Panc1 (cell line): ENCODE data around the gene ARHGEF10L. TPM values are rescaled to one million over a fixed set of nuclear protein-coding genes. Genes with fewer than 3 reads are reported as not detected.

ENCODE experiments used
- ATAC-seq: fragments of 200-7000 bp; cut with Tn5 transposase; 2 replicates; pipeline ENCODE4 v1.9.1; 2020; ENCODE audit warnings: mild to moderate bottlenecking, moderate library complexity
- BruUV-seq: library from RNA; stranded (reverse); fragments of 400-500 nt; replicated peaks from 2 replicates; lab custom pipeline; 2021; lab: Mats Ljungman, UMichigan
- CTCF ChIA-PET: fragments of 300-600 bp; sonication (Branson Sonifier 250); formaldehyde crosslinking; loops from one replicate; lab custom pipeline; 2022; ENCODE audit warnings: antibody characterized with exemption; lab: Charles Lee
- POLR2A ChIA-PET: fragments of 300-600 bp; sonication (Branson Sonifier 250); formaldehyde crosslinking; loops from one replicate; lab custom pipeline; 2022; ENCODE audit warnings: antibody characterized with exemption; lab: Charles Lee
- DNase-seq: peaks from one replicate; pipeline ENCODE4 v3.0.0-alpha.2; 2010; ENCODE audit warnings: low read depth, low spot score
- H3K27ac ChIP-seq: 2 replicates; pipeline ENCODE4 v1.5.1; 2011; ENCODE audit warnings: mild to moderate bottlenecking, low read length, inconsistent platforms
- H3K27me3 ChIP-seq: fragments of 200-500 bp; sonication (Bioruptor generic); 2 replicates; pipeline ENCODE4 v1.6.0; 2014; ENCODE audit warnings: low read length, inconsistent platforms; ENCODE audit not compliant: control insufficient read depth, insufficient read depth
- H3K36me3 ChIP-seq: fragments of 200-500 bp; sonication (Bioruptor generic); 2 replicates; pipeline ENCODE4 v1.5.1; 2014; ENCODE audit warnings: inconsistent platforms, mild to moderate bottlenecking, low read length, moderate library complexity; ENCODE audit not compliant: control insufficient read depth, insufficient read depth
- H3K4me1 ChIP-seq: 2 replicates; pipeline ENCODE4 v1.5.1; 2011; ENCODE audit warnings: inconsistent platforms, mild to moderate bottlenecking, low read length, moderate library complexity; ENCODE audit not compliant: control insufficient read depth, insufficient read depth
- H3K4me3 ChIP-seq, 2 experiments: 2 replicates each; pipeline ENCODE4 v1.5.1; 2011 to 2012; ENCODE audit warnings: low read depth in 2 of 2, low read length in 2 of 2, mild to moderate bottlenecking in 2 of 2, inconsistent platforms in 1 of 2, moderate library complexity in 1 of 2
- H3K9me3 ChIP-seq: fragments of 200-500 bp; sonication (Bioruptor generic); 2 replicates; pipeline ENCODE4 v1.5.1; 2014; ENCODE audit warnings: low read depth, mild to moderate bottlenecking, inconsistent platforms, low read length, moderate library complexity; ENCODE audit not compliant: control insufficient read depth, insufficient read depth
- POLR2AphosphoS5 ChIP-seq: IDR thresholded peaks from 2 replicates; pipeline ENCODE4 v1.6.1; 2012; ENCODE audit warnings: mild to moderate bottlenecking, low read depth, low read length, moderate library complexity
- SIN3A ChIP-seq: IDR thresholded peaks from 2 replicates; pipeline ENCODE4 v1.6.1; 2012; ENCODE audit warnings: low read depth, mild to moderate bottlenecking, low read length, moderate library complexity, borderline replicate concordance; ENCODE audit not compliant: insufficient read depth
- TCF7L2 ChIP-seq: IDR thresholded peaks from 2 replicates; pipeline ENCODE4 v1.6.1; 2011; ENCODE audit warnings: mild to moderate bottlenecking, low read depth, low read length, inconsistent platforms
- in situ Hi-C: cut with HindIII; loops from 2 replicates; pipeline ENCODE4 v1.10.0; 2016; ENCODE audit warnings: low sequenced_read_pairs, low pct_unique_long_range_greater_than_20kb
- intact Hi-C: fragments of 100-400 bp; cut with micrococcal nuclease; formaldehyde crosslinking; loops from one replicate; pipeline ENCODE4 v1.10.0; 2022; ENCODE audit not compliant: unreplicated experiment
- total RNA-seq: library from RNA; stranded (reverse); gene quantifications from one replicate; pipeline ENCODE4 v1.2.1, GENCODE V29; 2021; ENCODE audit not compliant: unreplicated experiment
- TF ChIP-seq, protein P1 (sequence below): fragments of 450-650 bp; IDR thresholded peaks from 2 replicates; pipeline ENCODE4 v1.5.1; 2017; ENCODE audit warnings: mild to moderate bottlenecking
- TF ChIP-seq, protein P2 (sequence below), 2 experiments: IDR thresholded peaks; 2 replicates each; pipeline ENCODE4 v1.6.1; 2011 to 2012; ENCODE audit warnings: low read depth in 2 of 2, control low read depth in 1 of 2, low read length in 1 of 2, mild to moderate bottlenecking in 1 of 2, moderate library complexity in 1 of 2; ENCODE audit not compliant: insufficient read depth in 1 of 2

ARHGEF10L gene
- total RNA-seq, 1 experiment from 2014 or later = 5.9 TPM

DNA sequence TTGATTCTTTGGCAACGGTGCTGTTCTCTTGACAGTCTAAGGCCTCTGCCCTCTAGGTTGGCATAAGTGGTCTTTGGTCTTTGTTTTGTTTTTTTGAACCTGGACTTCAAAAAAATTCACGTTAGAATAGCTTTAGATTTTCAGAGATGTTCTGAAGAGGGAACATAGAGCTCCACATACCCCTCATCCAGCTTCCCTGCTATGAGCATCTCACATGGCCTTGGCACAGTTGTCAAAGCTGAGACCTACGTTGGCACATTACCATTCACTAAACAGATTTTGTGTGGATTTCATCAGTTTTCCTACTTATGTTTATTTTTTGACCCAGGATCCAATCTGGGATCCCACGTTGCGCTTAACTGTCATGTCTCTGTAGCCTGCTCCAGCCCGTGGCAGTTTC lies 60.8 kb downstream of the ARHGEF10L start:
- Histone ChIP-seq H3K4me1 (peaks cover 15% of the 10 kb centered on the region), H3K9me3 (no peaks in the 10 kb centered on the region), H3K4me3 (no peak overlapping the region), H3K36me3 (no peaks in the 10 kb centered on the region), H3K27ac (no peak overlapping the region), H3K27me3 (no peaks in the 10 kb centered on the region)
- ATAC-seq = no peak
- ChIA-PET CTCF (no interaction called here), POLR2A (no interaction called here)
- intact Hi-C loops = no loop called here
- in situ Hi-C loops = no loop called here
- TF ChIP-seq SIN3A (no peak), TCF7L2 (no peak), POLR2AphosphoS5 (no peak)
- TF ChIP-seq, protein P1, sequence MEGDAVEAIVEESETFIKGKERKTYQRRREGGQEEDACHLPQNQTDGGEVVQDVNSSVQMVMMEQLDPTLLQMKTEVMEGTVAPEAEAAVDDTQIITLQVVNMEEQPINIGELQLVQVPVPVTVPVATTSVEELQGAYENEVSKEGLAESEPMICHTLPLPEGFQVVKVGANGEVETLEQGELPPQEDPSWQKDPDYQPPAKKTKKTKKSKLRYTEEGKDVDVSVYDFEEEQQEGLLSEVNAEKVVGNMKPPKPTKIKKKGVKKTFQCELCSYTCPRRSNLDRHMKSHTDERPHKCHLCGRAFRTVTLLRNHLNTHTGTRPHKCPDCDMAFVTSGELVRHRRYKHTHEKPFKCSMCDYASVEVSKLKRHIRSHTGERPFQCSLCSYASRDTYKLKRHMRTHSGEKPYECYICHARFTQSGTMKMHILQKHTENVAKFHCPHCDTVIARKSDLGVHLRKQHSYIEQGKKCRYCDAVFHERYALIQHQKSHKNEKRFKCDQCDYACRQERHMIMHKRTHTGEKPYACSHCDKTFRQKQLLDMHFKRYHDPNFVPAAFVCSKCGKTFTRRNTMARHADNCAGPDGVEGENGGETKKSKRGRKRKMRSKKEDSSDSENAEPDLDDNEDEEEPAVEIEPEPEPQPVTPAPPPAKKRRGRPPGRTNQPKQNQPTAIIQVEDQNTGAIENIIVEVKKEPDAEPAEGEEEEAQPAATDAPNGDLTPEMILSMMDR = no peak
- DNase-seq = no peak
- no TSS peak for BruUV-seq

DNA sequence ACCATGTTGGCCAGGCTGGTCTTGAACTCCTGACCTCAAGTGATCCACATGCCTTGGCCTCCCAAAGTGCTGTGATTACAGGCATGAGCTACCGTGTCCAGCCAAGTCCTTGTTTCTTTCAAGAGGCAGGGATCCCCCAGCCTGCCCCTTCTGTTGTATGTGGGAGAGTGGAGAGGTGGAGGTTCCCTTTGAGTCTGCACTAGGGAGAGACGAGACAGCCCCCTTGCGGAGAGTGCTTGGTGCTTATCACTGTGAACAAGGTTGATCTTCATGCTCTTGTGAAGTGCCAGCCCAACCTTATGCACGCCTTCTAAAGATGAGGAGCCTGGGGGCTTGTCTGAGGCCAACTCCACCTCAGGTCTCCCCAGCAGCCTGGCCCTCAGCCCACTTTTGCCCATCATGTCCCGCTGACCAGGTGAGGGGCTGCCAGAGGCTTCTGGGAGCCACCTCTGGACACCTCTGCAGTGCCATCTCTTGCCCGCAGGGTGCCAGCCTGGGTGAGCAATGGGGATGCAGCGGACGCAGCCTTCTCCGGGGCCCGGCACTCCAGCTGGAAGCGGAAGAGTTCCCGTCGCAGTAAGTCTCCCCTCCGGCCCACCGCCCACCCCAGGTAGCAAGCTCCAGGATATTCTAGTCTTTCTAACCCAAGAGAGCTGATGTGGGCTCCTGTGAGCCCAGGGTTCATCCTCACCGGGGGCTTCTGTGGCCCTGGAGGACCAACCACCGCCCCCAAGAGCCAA lies 62.3 kb downstream of the ARHGEF10L start:
- intact Hi-C loops = no loop called here
- ChIA-PET CTCF (no interaction called here), POLR2A (interaction anchor here (0.7 kb wide), 1 partner anchor 50 kb away, joined by 3 read pairs; no protein-coding TSS in a partner anchor)
- no peak for DNase-seq
- Histone ChIP-seq H3K27ac (no peak overlapping the region), H3K9me3 (no peaks in the 10 kb centered on the region), H3K4me1 (peaks cover 10% of the 10 kb centered on the region; the same call in 1 of the 2 replicates), H3K4me3 (no peak overlapping the region), H3K27me3 (no peaks in the 10 kb centered on the region), H3K36me3 (no peaks in the 10 kb centered on the region)
- no peak for TF ChIP-seq POLR2AphosphoS5
- no peak for TF ChIP-seq SIN3A
- TF ChIP-seq, protein P1 = no peak
- TF ChIP-seq, protein P2, sequence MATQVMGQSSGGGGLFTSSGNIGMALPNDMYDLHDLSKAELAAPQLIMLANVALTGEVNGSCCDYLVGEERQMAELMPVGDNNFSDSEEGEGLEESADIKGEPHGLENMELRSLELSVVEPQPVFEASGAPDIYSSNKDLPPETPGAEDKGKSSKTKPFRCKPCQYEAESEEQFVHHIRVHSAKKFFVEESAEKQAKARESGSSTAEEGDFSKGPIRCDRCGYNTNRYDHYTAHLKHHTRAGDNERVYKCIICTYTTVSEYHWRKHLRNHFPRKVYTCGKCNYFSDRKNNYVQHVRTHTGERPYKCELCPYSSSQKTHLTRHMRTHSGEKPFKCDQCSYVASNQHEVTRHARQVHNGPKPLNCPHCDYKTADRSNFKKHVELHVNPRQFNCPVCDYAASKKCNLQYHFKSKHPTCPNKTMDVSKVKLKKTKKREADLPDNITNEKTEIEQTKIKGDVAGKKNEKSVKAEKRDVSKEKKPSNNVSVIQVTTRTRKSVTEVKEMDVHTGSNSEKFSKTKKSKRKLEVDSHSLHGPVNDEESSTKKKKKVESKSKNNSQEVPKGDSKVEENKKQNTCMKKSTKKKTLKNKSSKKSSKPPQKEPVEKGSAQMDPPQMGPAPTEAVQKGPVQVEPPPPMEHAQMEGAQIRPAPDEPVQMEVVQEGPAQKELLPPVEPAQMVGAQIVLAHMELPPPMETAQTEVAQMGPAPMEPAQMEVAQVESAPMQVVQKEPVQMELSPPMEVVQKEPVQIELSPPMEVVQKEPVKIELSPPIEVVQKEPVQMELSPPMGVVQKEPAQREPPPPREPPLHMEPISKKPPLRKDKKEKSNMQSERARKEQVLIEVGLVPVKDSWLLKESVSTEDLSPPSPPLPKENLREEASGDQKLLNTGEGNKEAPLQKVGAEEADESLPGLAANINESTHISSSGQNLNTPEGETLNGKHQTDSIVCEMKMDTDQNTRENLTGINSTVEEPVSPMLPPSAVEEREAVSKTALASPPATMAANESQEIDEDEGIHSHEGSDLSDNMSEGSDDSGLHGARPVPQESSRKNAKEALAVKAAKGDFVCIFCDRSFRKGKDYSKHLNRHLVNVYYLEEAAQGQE (IDR thresholded peaks at IDR 0.05; ENCODE audit: insufficient read depth in 1 of 2, low read depth in 2 of 2, low read length in 1 of 2) = no peak
- TF ChIP-seq TCF7L2 = no peak
- BruUV-seq = no TSS peak
- ATAC-seq = no peak
- in situ Hi-C loops = no loop called here
